SK-N-SH (cell line): ENCODE data around the gene LIMK2. TPM values are rescaled to one million over a fixed set of nuclear protein-coding genes. Genes with fewer than 3 reads are reported as not detected.

ENCODE experiments used
- CTCF ChIA-PET: fragments of 300-600, 350-600 bp; formaldehyde crosslinking; extraction: SDS; loops from one replicate; lab custom pipeline; 2021; lab: Yijun Ruan, JAX
- POLR2A ChIA-PET: fragments of 350-600 bp; sonication (Branson Sonifier 250); formaldehyde crosslinking; extraction: SDS; loops from one replicate; lab custom pipeline; 2020; ENCODE audit warnings: antibody characterized with exemption, inconsistent platforms; lab: Yijun Ruan, JAX
- DNase-seq: peaks from one replicate; pipeline ENCODE4 v3.0.0; 2012
- H2AFZ ChIP-seq: fragments of 200-600 bp; sonication (generic); 2 replicates; pipeline ENCODE4 v1.8.1; 2016; ENCODE audit warnings: antibody characterized with exemption, mild to moderate bottlenecking, low read depth
- H3F3A ChIP-seq: fragments of 200-600 bp; sonication (generic); replicated peaks from 2 replicates; pipeline ENCODE3; 2016; ENCODE audit warnings: antibody characterized with exemption, mild to moderate bottlenecking; ENCODE audit not compliant: insufficient read depth
- H3K27ac ChIP-seq, 2 experiments: fragments of 200-500 bp in 1 of 2; fragments of 200-600 bp in 1 of 2; sonication (Bioruptor generic) in 1 of 2; sonication (generic), shearing (Covaris generic) in 1 of 2; 2 replicates each; pipeline versions ENCODE4 v1.5.1 to v1.6.1; 2014 to 2016; ENCODE audit warnings: low read depth in 2 of 2, inconsistent platforms in 1 of 2, low read length in 1 of 2, mild to moderate bottlenecking in 1 of 2, mixed read lengths in 1 of 2
- H3K27me3 ChIP-seq: fragments of 200-600 bp; sonication (generic), shearing (Covaris generic); 2 replicates; pipeline ENCODE4 v1.6.1; 2016; ENCODE audit warnings: mixed run types; ENCODE audit not compliant: insufficient read depth
- H3K36me3 ChIP-seq, 2 experiments: fragments of 200-500 bp in 1 of 2; fragments of 200-600 bp in 1 of 2; sonication (Bioruptor generic) in 1 of 2; sonication (generic) in 1 of 2; replicated peaks in 1 of 2; 2 replicates each; pipeline versions ENCODE3 to v1.5.1; 2014 to 2016; ENCODE audit warnings: low read length in 1 of 2, mild to moderate bottlenecking in 1 of 2; ENCODE audit not compliant: insufficient read depth in 2 of 2, control insufficient read depth in 1 of 2
- H3K4me1 ChIP-seq, 2 experiments: fragments of 200-500 bp in 1 of 2; fragments of 200-600 bp in 1 of 2; sonication (Bioruptor generic) in 1 of 2; sonication (generic), shearing (Covaris generic) in 1 of 2; 2 replicates each; pipeline versions ENCODE4 v1.5.1 to v1.6.1; 2014 to 2016; ENCODE audit warnings: low read depth in 1 of 2, low read length in 1 of 2, mixed run types in 1 of 2; ENCODE audit not compliant: insufficient read depth in 2 of 2, control insufficient read depth in 1 of 2
- H3K4me2 ChIP-seq: fragments of 200-600 bp; sonication (generic), shearing (Covaris generic); 2 replicates; pipeline ENCODE4 v1.6.1; 2017; ENCODE audit warnings: mixed run types
- H3K4me3 ChIP-seq, 2 experiments: fragments of 200-500 bp in 1 of 2; fragments of 200-600 bp in 1 of 2; sonication (Bioruptor generic) in 1 of 2; sonication (generic), shearing (Covaris generic) in 1 of 2; 2 replicates each; pipeline versions ENCODE4 v1.5.1 to v1.8.1; 2014 to 2016; ENCODE audit warnings: low read depth in 2 of 2, inconsistent platforms in 1 of 2, low read length in 1 of 2, mild to moderate bottlenecking in 1 of 2, mixed read lengths in 1 of 2, moderate library complexity in 1 of 2
- H3K79me2 ChIP-seq: fragments of 200-600 bp; sonication (generic); 2 replicates; pipeline ENCODE4 v1.8.1; 2017; ENCODE audit warnings: mild to moderate bottlenecking; ENCODE audit not compliant: insufficient read depth
- H3K9ac ChIP-seq: fragments of 200-600 bp; sonication (generic); 2 replicates; pipeline ENCODE4 v1.6.1; 2017; ENCODE audit warnings: mixed run types
- H3K9me2 ChIP-seq: fragments of 200-600 bp; sonication (generic); 2 replicates; pipeline ENCODE4 v1.6.1; 2017; ENCODE audit warnings: mixed run types
- H3K9me3 ChIP-seq: fragments of 200-600 bp; sonication (generic); 2 replicates; pipeline ENCODE4 v1.6.1; 2017; ENCODE audit warnings: mixed run types, mild to moderate bottlenecking, moderate library complexity
- H4K20me1 ChIP-seq: fragments of 200-600 bp; sonication (generic); 2 replicates; pipeline ENCODE4 v1.6.1; 2017; ENCODE audit warnings: mild to moderate bottlenecking, mixed run types; ENCODE audit not compliant: insufficient read depth
- EZH2phosphoT487 ChIP-seq: fragments of 200-600 bp; sonication (generic); IDR thresholded peaks from 2 replicates; pipeline ENCODE4 v1.6.1; 2017; ENCODE audit warnings: low read depth, mixed run types, mild to moderate bottlenecking, antibody characterized with exemption, moderate library complexity, borderline replicate concordance
- FOXM1 ChIP-seq: IDR thresholded peaks from 2 replicates; pipeline ENCODE4 v1.4.0; 2012; ENCODE audit warnings: low read depth, mild to moderate bottlenecking
- GABPA ChIP-seq: IDR thresholded peaks from 2 replicates; pipeline ENCODE4 v1.4.0; 2012; ENCODE audit warnings: low read depth, mild to moderate bottlenecking
- GATA2 ChIP-seq: sonication (generic); formaldehyde crosslinking; IDR thresholded peaks from 2 replicates; pipeline ENCODE4 v1.5.0; 2020; ENCODE audit warnings: mild to moderate bottlenecking, missing genetic modification reagents
- NFIC ChIP-seq: IDR thresholded peaks from 2 replicates; pipeline ENCODE4 v1.4.0; 2012; ENCODE audit warnings: borderline replicate concordance
- RCOR1 ChIP-seq: fragments of 150-350 bp; IDR thresholded peaks from 2 replicates; pipeline ENCODE4 v1.6.1; 2017; ENCODE audit warnings: antibody characterized with exemption, low read length
- RFX5 ChIP-seq: IDR thresholded peaks from 2 replicates; pipeline ENCODE4 v1.6.1; 2012; ENCODE audit warnings: mild to moderate bottlenecking, improper control_type of control experiment, low read length
- TEAD4 ChIP-seq: IDR thresholded peaks from 2 replicates; pipeline ENCODE4 v1.4.0; 2012; ENCODE audit warnings: mild to moderate bottlenecking, borderline replicate concordance; ENCODE audit not compliant: insufficient read depth
- USF2 ChIP-seq: fragments of 150-350 bp; IDR thresholded peaks from 2 replicates; pipeline ENCODE4 v1.6.1; 2017; ENCODE audit warnings: antibody characterized with exemption, low read length, low read depth, borderline replicate concordance
- WGBS: methylation state at CpG from one replicate; pipeline ENCODE4 v1.1.6; 2017; ENCODE audit warnings: low lambda C conversion rate; 5-methylcytosine and 5-hydroxymethylcytosine counted together
- polyA plus RNA-seq, 3 experiments: library from polyadenylated mRNA; depleted of rRNA; stranded (reverse); fragments of >200 nt; gene quantifications; 2 replicates each; pipeline ENCODE4 v1.2.3, GENCODE V29; 2012

The LIMK2 gene
- polyA plus RNA-seq, 1 of the 3 experiments (the other 2 are of a cell fraction) = 9.8 TPM

GRCh38 chr22:31206896-31207687 lies 5.0 kb upstream of the LIMK2 start:
- WGBS = 80% methylated on average over 8 of the region's 8 CpGs

DNA sequence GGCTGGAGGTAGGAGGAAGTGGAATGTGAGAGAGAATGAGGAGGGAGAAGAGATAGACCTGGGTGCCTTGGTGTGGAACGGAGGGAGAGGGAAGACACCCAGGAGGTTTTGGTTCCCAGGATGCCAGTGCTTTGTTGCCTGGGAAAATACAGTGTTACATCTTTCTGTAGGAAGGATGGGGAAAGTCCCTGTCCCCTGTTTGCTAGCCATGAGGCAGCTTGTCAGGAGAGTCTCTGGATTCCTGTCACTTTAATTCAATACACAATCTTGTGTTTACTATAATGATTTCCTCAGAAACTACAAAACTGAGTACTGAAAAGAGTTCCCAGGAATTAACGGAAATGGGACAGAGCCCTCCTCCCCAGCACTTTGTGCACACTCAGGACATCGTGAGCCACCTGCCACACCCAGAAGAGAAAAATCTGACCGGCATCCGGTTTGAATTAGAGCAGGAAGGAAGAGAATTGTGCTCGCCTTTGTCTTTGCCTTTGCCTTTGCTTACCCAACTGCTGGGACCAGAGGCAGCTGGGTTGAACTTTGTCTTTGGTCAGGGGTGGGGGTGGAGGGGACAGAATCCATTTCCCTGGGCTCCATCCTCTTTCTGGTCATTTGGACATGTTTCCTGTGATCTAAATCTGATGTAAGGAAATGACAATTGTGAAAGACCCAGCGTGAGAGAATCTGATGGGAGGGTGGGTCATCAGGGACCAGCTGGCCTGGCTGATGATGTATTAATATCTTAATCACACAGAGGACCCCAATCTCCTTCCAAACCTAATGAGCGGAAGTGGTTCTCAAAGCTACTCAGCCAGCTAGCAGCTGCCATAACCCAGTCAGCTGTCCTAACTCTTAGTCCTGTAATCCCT lies 1.3 kb upstream of the LIMK2 start:
- 96% methylated on average over 8 of the region's 8 CpGs for WGBS
- no peak for TF ChIP-seq RCOR1
- no peak for TF ChIP-seq NFIC
- no peak for TF ChIP-seq GABPA
- no peak for TF ChIP-seq USF2
- no peak for TF ChIP-seq RFX5
- no peak for TF ChIP-seq EZH2phosphoT487
- TF ChIP-seq TEAD4 = no peak
- TF ChIP-seq GATA2 = no peak
- no peaks in the 10 kb centered on the region for H3K9me2 ChIP-seq
- no peak overlapping the region for H3K4me2 ChIP-seq
- peaks cover 3% of the 10 kb centered on the region for H3F3A ChIP-seq
- DNase-seq = no peak
- POLR2A ChIA-PET = interaction anchor here (1.9 kb wide), 1 partner anchor 16 kb away, joined by 5 read pairs; no protein-coding TSS in a partner anchor
- no peak overlapping the region for H2AFZ ChIP-seq
- H3K9me3 ChIP-seq = no peaks in the 10 kb centered on the region
- H3K4me3 ChIP-seq = no peak overlapping the region
- peaks cover 0 to 11% of the 10 kb centered on the region in 2 experiments; a peak in 2 of 4 replicates for H3K4me1 ChIP-seq
- CTCF ChIA-PET = interaction anchor here (0.6 to 9.1 kb wide), 34 partner anchors 10 to 124 kb away, joined by 3 to 151 read pairs (median 8); partner anchors contain the start of genes PIK3IP1, PLA2G3, RNF185 and SELENOM
- H4K20me1 ChIP-seq = no peaks in the 10 kb centered on the region
- no peak overlapping the region for H3K9ac ChIP-seq
- H3K27me3 ChIP-seq = no peaks in the 10 kb centered on the region
- H3K79me2 ChIP-seq = peaks cover 36% of the 10 kb centered on the region
- peaks cover under 1 to 9% of the 10 kb centered on the region in 2 experiments for H3K36me3 ChIP-seq
- H3K27ac ChIP-seq = no peak overlapping the region

More at GRCh38 chr22:31206896-31207687, 5.0 kb upstream of the LIMK2 start:
- no peak overlapping the region for H3K4me3 ChIP-seq
- no peaks in the 10 kb centered on the region for H4K20me1 ChIP-seq
- ChIA-PET CTCF (interaction anchor here (0.9 to 9.1 kb wide), 2 partner anchors 65 to 99 kb away, joined by 6 to 151 read pairs; partner anchors contain the start of gene SELENOM), POLR2A (interaction anchor here (0.6 kb wide), 2 partner anchors 75 to 231 kb away, joined by 3 to 5 read pairs; no protein-coding TSS in a partner anchor)
- peaks cover 0 to 4% of the 10 kb centered on the region in 2 experiments; a peak in 2 of 4 replicates for H3K4me1 ChIP-seq
- peaks cover 3% of the 10 kb centered on the region for H3F3A ChIP-seq
- peaks cover under 1% of the 10 kb centered on the region for H3K79me2 ChIP-seq
- no peaks in the 10 kb centered on the region for H3K9me2 ChIP-seq
- TF ChIP-seq GABPA (no peak), FOXM1 (no peak)
- peaks cover 0 to 16% of the 10 kb centered on the region in 2 experiments for H3K36me3 ChIP-seq
- H3K9me3 ChIP-seq = no peaks in the 10 kb centered on the region
- no peak overlapping the region for H3K9ac ChIP-seq
- no peak for DNase-seq
- H3K4me2 ChIP-seq = no peak overlapping the region
- H2AFZ ChIP-seq = no peak overlapping the region
- H3K27ac ChIP-seq = no peak overlapping the region
- H3K27me3 ChIP-seq = no peaks in the 10 kb centered on the region
